Panc1 (cell line): ENCODE measurements around the gene ANK3.

ENCODE experiments used
- CTCF ChIP-seq: fragments of 450-650 bp; IDR thresholded peaks from 2 replicates; pipeline ENCODE4 v1.5.1; 2017; ENCODE audit warnings: mild to moderate bottlenecking
- TCF7L2 ChIP-seq: IDR thresholded peaks from 2 replicates; pipeline ENCODE4 v1.6.1; 2011; ENCODE audit warnings: mild to moderate bottlenecking, low read depth, low read length, inconsistent platforms

- TF ChIP-seq CTCF: no peak
- no peak for TF ChIP-seq TCF7L2
Measured at GRCh38 chr10:60006062-60006461, 383.6 kb downstream of the ANK3 start.
